Hair follicular keratinocyte (primary cell): Measurements from ENCODE around the gene DNAAF2. TPM values are rescaled to one million over a fixed set of nuclear protein-coding genes. Genes with fewer than 3 reads are reported as not detected.

Experiments used
- total RNA-seq: library from RNA; depleted of rRNA; stranded (reverse); fragments of >200 nt; gene quantifications from 2 replicates; pipeline ENCODE4 v1.2.3, GENCODE V29; 2015

Gene DNAAF2
- total RNA-seq = 10.3 and 16.6 TPM in 2 replicates

GRCh38 chr14:49634547-49635334, at the start of gene DNAAF2:
DNAAF2 (minus strand) TSS chr14:49635244; CDS start chr14:49635149, 95 bp downstream.

GRCh38 chr14:49620182-49621113, 14.6 kb downstream of the DNAAF2 start, which contains the start of the genes MGAT2 and RPL36AL:
MGAT2 (plus strand) TSS chr14:49620799; CDS start chr14:49621269, 470 bp downstream.
RPL36AL (minus strand) TSS chr14:49620626; CDS start chr14:49619104, 1,522 bp downstream.

GRCh38 chr14:49598485-49599300, 36.4 kb downstream of the DNAAF2 start, which contains the start of gene LRR1:
LRR1 (plus strand) TSS chr14:49598940; CDS start chr14:49599021, 81 bp downstream.

GRCh38 chr14:49585803-49586672, 49.0 kb downstream of the DNAAF2 start, which contains the start of gene RPS29:
RPS29 (minus strand) TSS chr14:49586380; CDS start chr14:49586346, 34 bp downstream.

Other genes with a start within 250 kb of the DNAAF2 start
- gene RPS29, start 48.9 kb downstream of the DNAAF2 start, total RNA-seq = 19,695 and 19,819 TPM in 2 replicates
- gene LRR1, start 36.3 kb downstream of the DNAAF2 start, total RNA-seq = 11.9 and 31.6 TPM in 2 replicates
- 276 and 320 TPM in 2 replicates for gene RPL36AL, start 14.6 kb downstream of the DNAAF2 start, total RNA-seq
- gene MGAT2, start 14.4 kb downstream of the DNAAF2 start, total RNA-seq = 50.5 and 57.7 TPM in 2 replicates
- gene POLE2, start 53.0 kb upstream of the DNAAF2 start, total RNA-seq = 12.7 and 24.0 TPM in 2 replicates
- 0.47 and 2.1 TPM in 2 replicates for gene KLHDC1, start 57.9 kb upstream of the DNAAF2 start, total RNA-seq
- 30.6 and 39.6 TPM in 2 replicates for gene KLHDC2, start 132.9 kb upstream of the DNAAF2 start, total RNA-seq
- 25.1 and 26.0 TPM in 2 replicates for gene NEMF, start 217.5 kb upstream of the DNAAF2 start, total RNA-seq